Fibroblast of the aortic adventitia (primary cell): ENCODE results near the gene ADGRB3. TPM values are rescaled to one million over a fixed set of nuclear protein-coding genes. Genes with fewer than 3 reads are reported as not detected.

Experiments used
- DNase-seq: peaks from one replicate; pipeline ENCODE4 v3.0.0-alpha.2; 2010; ENCODE audit warnings: low read depth
- H3K4me3 ChIP-seq: 2 replicates; pipeline ENCODE4 v1.5.1; 2011; ENCODE audit warnings: low read depth, mild to moderate bottlenecking, control low read depth, low read length, moderate library complexity
- CTCF ChIP-seq: IDR thresholded peaks from 2 replicates; pipeline ENCODE4 v1.5.1; 2011; ENCODE audit warnings: mild to moderate bottlenecking, low read length, control low read depth, inconsistent platforms; ENCODE audit not compliant: insufficient read depth
- total RNA-seq: library from RNA; depleted of rRNA; stranded (reverse); fragments of >200 nt; gene quantifications from 2 replicates; pipeline ENCODE4 v1.2.3, GENCODE V29; 2012; ENCODE audit warnings: low replicate concordance

The ADGRB3 gene
- 0.33 and 1.4 TPM in 2 replicates for total RNA-seq

DNA sequence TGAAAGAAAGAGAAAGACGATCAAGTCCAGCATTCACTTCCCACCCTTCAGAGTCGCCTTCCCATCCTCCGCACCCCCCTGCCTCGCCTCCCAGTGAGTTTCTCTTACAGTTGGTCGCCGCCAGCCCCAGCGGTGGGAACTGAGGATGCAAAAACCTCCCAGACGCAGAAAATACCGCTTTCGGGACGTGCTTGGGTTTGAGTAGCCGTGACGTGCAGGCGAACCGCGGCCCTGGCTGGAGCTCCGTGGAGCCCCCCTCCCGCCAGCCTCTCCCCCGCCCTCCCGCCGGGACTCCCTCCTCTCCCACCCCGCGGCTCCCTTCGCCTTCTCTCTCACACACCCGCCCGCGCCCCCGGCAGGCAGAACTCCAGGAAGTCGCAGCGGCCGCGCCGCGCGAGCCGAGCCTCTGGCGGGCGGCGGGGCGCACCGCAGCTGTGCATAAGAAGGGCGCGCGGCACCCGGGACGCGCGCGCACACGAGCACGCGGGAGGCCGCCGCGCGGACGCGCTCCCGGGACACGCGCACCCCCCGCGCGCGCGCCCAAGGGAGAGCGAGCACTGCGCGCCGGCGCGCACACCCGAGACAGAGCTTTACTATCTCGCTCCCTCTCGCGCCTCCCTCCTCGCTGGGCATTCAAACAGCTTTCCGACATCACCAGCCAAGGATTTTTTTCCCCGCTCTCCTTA lies at the start of gene ADGRB3:
Gene ADGRB3 (plus strand): TSS at position 557 of the 686 bp plus-strand sequence. CDS start 3,394 bp downstream, outside the sequence.
- H3K4me3 ChIP-seq = peak within 1 kb of the TSS; percentile 70
- TF ChIP-seq CTCF = no peak
- peak; percentile 36 for DNase-seq

DNA sequence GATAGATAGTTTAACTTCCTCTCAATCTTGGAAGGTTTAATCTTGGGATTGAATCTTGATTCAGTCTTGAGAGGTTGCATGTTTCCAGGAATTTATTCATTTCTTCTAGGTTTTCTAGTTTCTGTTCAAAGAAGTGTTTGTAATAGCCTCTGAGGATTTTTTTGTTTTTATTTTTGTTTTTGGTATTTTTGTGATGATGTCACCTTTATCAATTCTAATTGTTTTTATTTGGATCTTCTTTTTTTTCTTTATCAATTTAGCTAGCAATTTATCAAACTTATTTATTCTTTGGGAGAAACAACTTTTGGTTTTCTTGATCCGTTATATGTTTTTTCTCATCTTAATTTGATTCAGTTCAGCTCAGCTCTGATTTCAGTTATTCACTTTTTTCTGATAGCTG lies 41.5 kb upstream of the ADGRB3 start:
- no peak for DNase-seq
- H3K4me3 ChIP-seq = no peak overlapping the region
- TF ChIP-seq CTCF = no peak

GRCh38 chr6:68597642-68598041 lies 37.4 kb upstream of the ADGRB3 start:
- H3K4me3 ChIP-seq = no peak overlapping the region
- TF ChIP-seq CTCF = no peak
- DNase-seq = no peak

- no peak for TF ChIP-seq CTCF
- DNase-seq = no peak
- no peak overlapping the region for H3K4me3 ChIP-seq
These were observed 19.1 kb upstream of the ADGRB3 start for GRCh38 chr6:68615938-68616337.

DNA sequence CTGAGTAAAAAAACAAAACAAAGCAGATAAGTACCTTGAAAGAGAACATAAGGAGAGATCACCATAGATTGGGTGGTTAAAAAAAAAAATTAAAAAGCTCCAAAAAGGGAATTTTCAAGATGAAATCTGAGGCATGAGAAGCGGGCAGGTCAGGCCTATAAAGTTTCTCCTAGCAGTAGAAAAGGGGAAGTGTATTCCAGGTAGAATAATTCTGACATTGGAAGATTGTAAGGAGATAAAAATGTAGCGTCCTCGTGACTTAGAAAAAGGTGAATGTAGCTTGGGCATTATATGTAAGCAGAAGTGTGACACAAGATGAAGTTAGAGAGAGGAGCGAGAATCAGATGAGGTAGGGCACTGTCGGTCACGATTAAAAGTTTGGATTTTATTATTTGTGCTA lies 9.1 kb upstream of the ADGRB3 start:
- DNase-seq = no peak
- no peak overlapping the region for H3K4me3 ChIP-seq
- TF ChIP-seq CTCF = no peak

DNA sequence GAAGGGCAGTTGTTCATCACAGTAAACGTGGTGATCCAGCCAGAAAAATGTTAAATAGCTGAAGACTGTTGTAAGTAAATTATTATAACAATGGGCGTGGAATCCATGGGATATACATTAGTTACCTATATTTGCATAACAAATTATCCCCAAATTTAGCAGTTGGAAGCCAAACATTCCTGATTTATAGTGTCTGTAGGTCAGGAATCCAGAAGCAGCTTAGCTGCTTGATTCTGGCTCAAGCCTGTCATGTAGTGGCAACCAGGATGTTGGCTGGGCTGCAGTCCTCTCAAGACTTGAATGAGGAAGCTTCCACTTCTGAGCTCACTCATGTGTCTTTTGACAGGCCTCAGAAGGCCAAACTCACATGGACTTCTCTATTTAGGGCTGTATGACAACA lies 6.9 kb upstream of the ADGRB3 start:
- no peak for DNase-seq
- H3K4me3 ChIP-seq = no peak overlapping the region
- no peak for TF ChIP-seq CTCF

DNA sequence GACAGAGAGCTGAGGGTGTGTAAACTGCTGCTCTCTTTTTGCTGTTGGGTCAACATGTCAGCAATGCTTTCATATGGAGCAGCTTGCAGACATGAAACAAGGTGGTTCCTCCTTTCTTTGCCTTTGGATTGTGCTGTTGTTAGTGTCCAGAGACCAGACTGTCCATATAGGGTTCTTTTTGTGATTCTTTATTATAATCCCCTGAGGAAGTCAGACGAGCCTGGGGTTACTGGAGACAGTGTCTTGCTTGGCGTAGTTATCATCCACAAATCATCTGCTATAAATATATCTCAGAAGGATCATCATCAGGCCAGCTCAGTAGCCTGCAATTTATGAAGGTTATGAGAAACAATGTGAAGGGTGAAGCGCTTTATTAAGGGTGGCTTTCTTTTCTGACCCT lies 2.3 kb upstream of the ADGRB3 start:
- H3K4me3 ChIP-seq = no peak overlapping the region

More for the DNA sequence above, 2.3 kb upstream of the ADGRB3 start:
- TF ChIP-seq CTCF = no peak
- no peak for DNase-seq
